NCI-H2029 treated with DMSO at 0.1 percent for 48 hours (cell line): ENCODE results near the gene PTPRZ1.

Experiments
- DNase-seq: peaks from one replicate; lab custom pipeline; 2025; lab: John Stamatoyannopoulos, UW

Gene PTPRZ1

GRCh38 chr7:121872831-121873288, at the start of gene PTPRZ1:
PTPRZ1 (plus strand) TSS chr7:121873161; CDS start chr7:121873500, 339 bp downstream.
- DNase-seq = no peak

DNA sequence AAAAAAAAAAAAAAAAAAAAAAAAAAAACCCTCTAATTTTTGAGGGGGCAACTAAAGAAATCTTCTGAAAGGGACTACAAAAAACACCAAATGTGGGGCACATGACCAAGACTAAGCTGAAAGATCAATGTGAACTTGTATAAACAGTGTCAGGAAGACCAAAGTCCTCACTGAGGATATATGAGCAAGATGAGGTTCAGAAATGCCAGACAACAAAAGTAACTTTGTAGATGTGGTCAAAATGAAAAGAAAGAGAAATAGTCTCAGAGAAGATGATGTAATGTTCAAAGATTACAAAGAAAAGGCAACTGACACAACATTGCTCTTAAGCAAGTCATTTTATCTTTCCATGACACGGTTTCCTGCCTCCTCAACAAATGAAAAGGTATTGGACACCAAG, 48.7 kb upstream of the PTPRZ1 start:
- DNase-seq = no peak

DNA sequence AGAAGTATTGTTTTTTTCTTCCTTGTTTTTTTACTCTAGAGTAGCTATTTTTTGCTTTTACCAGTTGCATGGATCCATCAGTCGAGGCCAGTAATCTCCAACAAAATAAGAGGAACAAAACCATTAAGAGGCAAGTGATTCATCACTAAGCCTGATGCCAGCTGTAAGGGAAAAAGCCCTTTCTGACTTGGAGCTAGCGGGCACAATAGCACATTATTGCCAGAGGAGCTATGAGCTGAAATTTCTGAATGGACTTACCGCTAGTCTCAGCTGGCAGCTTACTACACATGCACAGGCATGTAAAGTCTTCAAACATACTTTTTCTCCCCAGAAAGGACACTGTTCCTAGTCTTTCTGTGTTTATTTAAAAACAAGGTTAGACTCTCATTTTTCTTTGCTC, 41.6 kb upstream of the PTPRZ1 start:
- no peak for DNase-seq

- peak; percentile 58 for DNase-seq
Observed at GRCh38 chr7:121831801-121832200, 41.2 kb upstream of the PTPRZ1 start.

DNA sequence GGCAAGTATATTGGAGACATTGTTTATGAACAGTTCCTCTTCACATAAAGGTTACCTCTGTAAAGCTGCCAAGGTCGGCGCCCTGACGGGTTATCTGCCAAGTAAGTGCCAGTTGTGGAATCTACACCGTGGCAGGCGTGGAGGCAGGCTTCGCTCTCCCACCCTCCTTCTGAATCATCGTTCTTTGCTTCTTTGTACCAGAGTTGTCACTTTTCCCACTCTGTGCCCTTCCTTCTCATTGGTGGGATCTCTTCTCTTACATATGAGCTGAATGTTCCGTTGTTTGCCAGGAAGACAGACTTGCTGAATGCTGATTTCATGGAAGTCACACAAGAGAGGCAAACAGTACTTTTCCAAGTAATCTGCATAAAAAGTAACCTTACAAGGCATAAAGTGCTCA, 40.6 kb upstream of the PTPRZ1 start:
- peak; percentile 51 for DNase-seq

- DNase-seq = no peak
Observed at GRCh38 chr7:121833991-121834390, 39.0 kb upstream of the PTPRZ1 start.

DNA sequence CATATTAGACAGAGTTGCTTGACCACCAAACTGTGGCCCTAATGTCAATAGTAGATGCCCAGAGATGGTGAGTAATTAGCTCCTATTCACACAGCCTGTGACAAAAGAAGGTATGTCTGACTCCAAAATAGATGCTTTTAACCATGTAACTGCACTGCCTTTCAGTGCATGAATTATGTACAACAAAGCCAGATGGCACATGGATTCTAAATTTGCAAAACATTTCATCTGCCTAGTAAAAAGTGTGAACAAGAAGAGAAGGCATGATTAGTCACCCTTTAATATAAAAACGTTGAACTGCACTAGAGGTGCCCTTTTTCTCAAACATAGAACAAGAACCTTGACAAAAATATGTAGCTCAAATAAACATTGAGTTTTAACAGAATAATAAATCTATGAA, 35.5 kb upstream of the PTPRZ1 start:
- no peak for DNase-seq

DNA sequence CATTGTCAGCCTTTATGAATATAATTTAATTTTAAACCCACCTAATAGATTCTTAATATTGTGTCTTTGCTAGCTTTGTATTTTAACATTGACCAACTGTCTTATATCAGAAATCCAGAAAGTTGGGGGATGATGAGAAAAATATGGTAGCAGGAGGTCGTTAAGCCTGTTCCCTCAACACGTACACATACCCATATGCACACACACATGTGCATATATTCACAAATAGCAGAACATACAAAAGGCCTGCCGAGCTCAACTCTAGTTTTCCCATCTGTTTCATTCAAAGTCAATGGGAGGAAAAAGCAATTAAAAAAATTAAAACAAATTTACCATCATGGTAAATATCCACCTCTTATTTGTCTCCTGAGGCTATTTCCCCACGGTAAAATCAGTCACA, 25.9 kb upstream of the PTPRZ1 start:
- no peak for DNase-seq

DNA sequence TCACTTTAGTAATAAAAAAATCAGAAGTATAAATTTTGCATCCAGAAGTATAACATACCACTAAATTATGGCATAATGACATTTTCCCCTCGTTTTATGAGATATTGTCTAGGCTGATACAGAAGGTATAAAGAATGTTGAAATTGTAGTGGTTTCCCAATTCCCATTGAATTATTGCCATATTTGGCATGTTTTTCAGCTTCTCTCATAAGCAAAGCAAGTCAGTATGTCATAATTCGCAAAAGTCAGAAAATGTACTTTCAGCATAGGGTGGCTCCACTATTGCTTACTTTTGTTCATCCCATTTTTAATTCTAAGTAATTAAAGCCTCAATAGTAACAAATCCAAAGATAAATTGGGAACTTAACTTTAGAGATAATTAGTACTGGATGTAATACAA, 19.7 kb upstream of the PTPRZ1 start:
- no peak for DNase-seq

- no peak for DNase-seq
Observed at GRCh38 chr7:121860953-121861352, 12.0 kb upstream of the PTPRZ1 start.

DNA sequence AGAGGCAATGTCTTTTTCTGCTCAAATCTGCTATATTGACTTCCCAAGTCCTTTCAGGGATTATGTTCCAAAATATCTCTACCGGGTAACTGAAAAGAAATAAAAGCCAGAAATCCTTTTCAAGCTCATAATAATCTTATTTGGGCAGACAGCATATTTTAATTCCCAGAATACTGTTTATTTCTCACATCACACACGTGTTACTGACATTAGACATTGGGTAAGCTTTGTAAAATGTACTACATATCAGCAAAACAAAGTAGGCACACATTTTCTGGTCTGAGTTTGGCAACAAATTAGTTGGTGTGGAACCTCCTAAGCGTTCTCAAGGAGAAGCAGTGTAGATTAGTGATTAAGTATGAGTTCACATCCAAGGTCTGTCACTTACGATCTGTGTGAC, 10.4 kb upstream of the PTPRZ1 start:
- no peak for DNase-seq

DNA sequence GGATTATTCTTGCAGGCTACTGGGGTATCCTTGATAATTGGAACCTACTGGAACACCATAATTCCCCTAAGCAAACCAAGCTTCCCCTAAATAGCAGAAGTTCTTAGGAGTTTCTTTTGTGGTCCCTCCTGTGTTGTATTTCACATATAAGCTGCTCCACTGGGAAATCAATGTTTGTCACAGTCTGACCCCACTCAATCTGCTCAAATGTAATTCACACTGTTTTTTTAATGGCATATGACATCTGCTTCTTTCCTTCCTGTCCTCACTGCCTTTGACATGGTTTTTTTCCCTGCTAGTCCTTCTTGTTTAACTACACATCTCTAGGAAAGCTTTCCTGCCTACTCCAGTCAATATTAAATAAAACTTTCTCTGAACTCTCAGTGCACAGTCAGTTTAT, 1.8 kb upstream of the PTPRZ1 start:
- DNase-seq = no peak

DNA sequence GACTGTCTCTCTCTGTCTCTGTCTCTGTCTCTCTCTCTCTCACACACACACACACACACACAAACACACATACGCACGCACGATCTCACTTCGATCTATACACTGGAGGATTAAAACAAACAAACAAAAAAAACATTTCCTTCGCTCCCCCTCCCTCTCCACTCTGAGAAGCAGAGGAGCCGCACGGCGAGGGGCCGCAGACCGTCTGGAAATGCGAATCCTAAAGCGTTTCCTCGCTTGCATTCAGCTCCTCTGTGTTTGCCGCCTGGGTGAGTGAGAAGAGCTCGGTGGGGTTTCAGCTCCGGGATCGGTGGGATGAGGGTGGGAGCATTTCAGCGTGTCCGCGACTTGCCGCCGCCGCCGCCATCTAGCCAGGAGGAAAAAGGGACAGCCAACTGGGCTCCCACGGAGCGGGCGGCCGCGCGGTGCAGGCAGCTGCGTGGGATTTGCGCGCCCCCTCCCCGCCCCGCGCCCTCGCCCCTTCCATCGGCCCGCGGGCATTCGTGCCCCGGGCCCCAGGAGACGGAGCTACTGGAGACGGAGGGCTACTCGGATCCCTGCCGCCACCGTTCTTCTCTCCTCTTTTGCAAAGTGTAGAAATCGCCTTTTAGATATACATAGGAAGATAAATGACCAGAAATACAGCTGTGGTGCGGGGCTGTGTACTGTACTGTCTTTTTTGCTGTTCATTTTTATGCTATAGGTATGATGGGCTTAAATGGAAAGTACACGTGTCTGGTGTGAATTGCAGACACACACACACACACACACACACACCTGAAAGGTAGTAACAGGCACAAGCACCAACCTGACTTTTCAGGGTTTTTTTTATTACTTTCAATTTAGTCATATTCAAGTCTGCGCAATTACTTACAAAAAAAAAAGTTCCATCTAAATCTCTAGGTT, 581 bp downstream of the PTPRZ1 start:
- no peak for DNase-seq

DNA sequence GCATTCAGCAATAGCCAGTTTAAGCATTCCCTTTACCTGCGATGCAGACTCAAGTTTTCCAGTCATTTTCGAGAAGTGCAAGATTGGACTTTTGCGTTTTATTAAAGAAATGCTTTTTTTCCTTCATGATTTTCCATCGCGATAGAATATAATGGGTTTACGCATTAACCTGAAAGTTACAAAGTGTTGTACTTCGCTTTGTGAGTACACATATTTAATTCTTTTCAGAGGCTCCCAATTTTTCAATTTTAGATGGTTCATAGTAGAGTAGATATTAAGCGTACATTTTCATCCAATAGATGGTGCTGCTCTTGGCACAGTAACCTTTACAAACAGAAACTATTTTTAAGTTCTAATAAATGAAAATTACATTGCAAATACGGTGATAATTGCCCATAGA, 1.3 kb downstream of the PTPRZ1 start:
- no peak for DNase-seq

DNA sequence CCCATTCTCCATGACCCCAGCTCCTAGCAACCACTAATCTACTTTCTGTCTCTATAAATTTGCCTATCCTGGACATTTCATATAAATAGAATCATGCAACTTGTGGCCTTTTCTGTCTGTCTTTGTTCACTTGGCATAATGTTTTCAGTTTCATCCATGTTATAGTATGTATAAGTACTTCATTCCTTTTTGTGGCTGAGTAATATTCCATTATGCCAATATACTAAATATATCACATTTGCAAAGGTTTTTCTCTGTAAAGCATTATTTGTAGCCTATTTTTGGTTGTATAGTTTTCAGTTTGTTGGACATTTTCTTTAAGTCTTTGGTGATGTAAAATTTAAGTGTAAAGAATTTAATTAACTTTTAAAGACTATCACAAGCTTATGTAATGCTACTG, 2.2 kb downstream of the PTPRZ1 start:
- DNase-seq = no peak

GRCh38 chr7:121876656-121877500, 3.9 kb downstream of the PTPRZ1 start:
- DNase-seq = no peak

GRCh38 chr7:121878918-121879464, 6.0 kb downstream of the PTPRZ1 start:
- DNase-seq = no peak

DNA sequence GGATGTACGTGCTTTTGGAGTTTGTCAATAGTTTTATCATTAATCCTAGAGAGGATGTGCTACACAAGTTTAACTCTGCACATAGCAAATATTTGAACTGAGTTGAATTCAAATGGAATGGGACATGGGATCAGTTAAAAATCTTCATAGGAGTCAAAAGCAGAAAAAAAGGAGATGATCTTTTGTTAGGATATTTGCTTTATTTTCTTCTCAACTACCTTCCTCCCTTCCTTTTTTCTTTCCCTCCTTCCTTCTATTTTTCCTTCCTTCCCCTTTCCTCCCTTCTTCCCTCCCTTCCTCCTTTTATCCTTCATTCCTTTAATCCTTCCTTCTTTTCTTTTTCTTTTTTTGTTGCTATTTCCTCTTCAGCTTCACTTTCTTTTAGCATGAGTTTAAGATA, 6.6 kb downstream of the PTPRZ1 start:
- no peak for DNase-seq

- no peak for DNase-seq
Observed at GRCh38 chr7:121882731-121883130, 9.8 kb downstream of the PTPRZ1 start.

DNA sequence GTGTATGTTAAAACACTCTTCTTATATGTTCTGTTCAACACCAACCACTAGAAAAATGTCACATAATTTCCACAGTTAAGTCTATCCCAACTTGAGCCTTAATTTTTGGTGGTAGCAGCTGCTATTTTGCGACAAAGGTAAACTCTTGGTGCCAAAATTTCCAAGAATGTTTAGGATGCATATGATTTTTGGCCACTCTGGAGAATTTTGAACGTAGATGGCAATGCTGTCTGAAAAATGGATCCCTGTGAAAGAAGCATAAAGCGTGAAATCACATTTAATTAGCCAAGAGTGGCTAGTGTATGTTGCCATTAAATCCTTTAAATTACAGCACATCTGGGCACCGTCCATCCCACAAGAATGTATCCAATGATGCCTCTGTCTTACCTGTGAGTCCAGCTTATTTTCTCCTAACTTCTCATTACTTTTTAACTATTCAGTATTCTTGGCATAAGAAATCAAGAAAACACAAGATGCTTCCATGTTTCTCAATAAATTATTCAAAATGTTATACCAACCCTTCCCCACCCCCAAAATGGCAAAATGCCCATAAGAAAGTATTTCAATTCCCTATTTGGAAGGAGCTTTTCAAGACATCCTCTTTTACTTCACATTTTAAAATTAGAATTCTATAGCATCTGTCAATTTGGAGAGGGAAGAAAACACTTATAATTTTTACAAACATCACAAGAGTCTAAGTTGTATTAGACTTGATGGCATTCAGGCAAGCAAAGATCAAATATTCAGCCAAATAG, 12.4 kb downstream of the PTPRZ1 start:
- no peak for DNase-seq

DNA sequence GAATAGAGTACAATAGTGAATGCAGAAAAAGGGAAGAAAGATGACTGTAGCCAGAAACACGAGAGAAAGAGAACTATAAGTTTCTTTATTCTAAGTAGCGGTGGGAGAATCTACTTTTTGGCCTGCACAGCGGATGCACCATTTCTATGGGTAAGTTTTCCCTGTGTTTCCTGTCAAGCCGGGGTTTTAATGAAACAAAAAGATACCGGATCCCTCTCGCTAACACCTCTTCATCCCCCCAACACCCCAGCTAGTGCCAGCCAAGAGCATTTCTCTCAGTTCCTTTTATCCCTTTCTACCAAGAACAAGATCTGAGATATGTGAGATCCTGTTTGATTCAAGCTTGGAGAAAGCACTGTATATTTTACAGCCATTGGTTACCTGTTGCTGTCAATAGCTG, 14.7 kb downstream of the PTPRZ1 start:
- no peak for DNase-seq

GRCh38 chr7:121890833-121891232, 17.9 kb downstream of the PTPRZ1 start:
- no peak for DNase-seq
